Nephron progenitor cell (in vitro differentiated cells): ENCODE results near the gene ZNF735.

Experiments used
- DNase-seq: peaks from one replicate; pipeline ENCODE4 v3.0.0; 2021
- H3K27ac Mint-ChIP-seq: 2 replicates; pipeline ENCODE4 v1.8.0; 2021; ENCODE audit warnings: mild to moderate bottlenecking, moderate library complexity, mixed read lengths
- H3K27me3 Mint-ChIP-seq: 2 replicates; pipeline ENCODE4 v1.8.0; 2021; ENCODE audit warnings: mild to moderate bottlenecking, low read depth, mixed read lengths; ENCODE audit not compliant: poor library complexity
- H3K36me3 Mint-ChIP-seq: 2 replicates; pipeline ENCODE4 v1.8.0; 2021; ENCODE audit warnings: low read depth, mixed read lengths
- H3K4me1 Mint-ChIP-seq: 2 replicates; pipeline ENCODE4 v1.8.0; 2021; ENCODE audit warnings: mixed read lengths
- H3K4me3 Mint-ChIP-seq: 2 replicates; pipeline ENCODE4 v1.8.0; 2021; ENCODE audit warnings: mild to moderate bottlenecking, moderate library complexity, mixed read lengths
- H3K9me3 Mint-ChIP-seq: 2 replicates; pipeline ENCODE4 v1.8.0; 2021; ENCODE audit warnings: mild to moderate bottlenecking, moderate library complexity, mixed read lengths
- CTCF ChIP-seq: fragments of 200-600 bp; sonication (generic); IDR thresholded peaks from 2 replicates; pipeline ENCODE4 v1.5.0; 2021; ENCODE audit warnings: antibody characterized with exemption

Gene ZNF735

GRCh38 chr7:64182036-64182790 is 24.8 kb upstream of the ZNF735 start:
- H3K4me1 Mint-ChIP-seq = no peaks in the 10 kb centered on the region
- H3K36me3 Mint-ChIP-seq = no peaks in the 10 kb centered on the region
- H3K27me3 Mint-ChIP-seq = no peaks in the 10 kb centered on the region
- no peak for TF ChIP-seq CTCF
- H3K4me3 Mint-ChIP-seq = no peak overlapping the region
- peaks cover 71% of the 10 kb centered on the region for H3K9me3 Mint-ChIP-seq
- DNase-seq = no peak
- no peak overlapping the region for H3K27ac Mint-ChIP-seq

- H3K27ac Mint-ChIP-seq = no peak overlapping the region
- no peak for DNase-seq
- H3K9me3 Mint-ChIP-seq = peaks cover 71% of the 10 kb centered on the region
- TF ChIP-seq CTCF = no peak
- H3K36me3 Mint-ChIP-seq = no peaks in the 10 kb centered on the region
- H3K4me1 Mint-ChIP-seq = no peaks in the 10 kb centered on the region
- no peak overlapping the region for H3K4me3 Mint-ChIP-seq
- H3K27me3 Mint-ChIP-seq = no peaks in the 10 kb centered on the region
Measured at GRCh38 chr7:64183126-64183742, 23.8 kb upstream of the ZNF735 start.

- Mint-ChIP-seq H3K9me3 (peaks cover 69% of the 10 kb centered on the region), H3K36me3 (no peaks in the 10 kb centered on the region), H3K4me1 (no peaks in the 10 kb centered on the region), H3K27me3 (no peaks in the 10 kb centered on the region), H3K27ac (no peak overlapping the region), H3K4me3 (no peak overlapping the region)
- no peak for TF ChIP-seq CTCF
- DNase-seq = no peak
Measured at GRCh38 chr7:64183827-64184372, 23.1 kb upstream of the ZNF735 start.

- no peaks in the 10 kb centered on the region for H3K4me1 Mint-ChIP-seq
- no peak for DNase-seq
- H3K9me3 Mint-ChIP-seq = peaks cover 69% of the 10 kb centered on the region
- H3K36me3 Mint-ChIP-seq = no peaks in the 10 kb centered on the region
- no peak overlapping the region for H3K27ac Mint-ChIP-seq
- H3K4me3 Mint-ChIP-seq = no peak overlapping the region
- no peaks in the 10 kb centered on the region for H3K27me3 Mint-ChIP-seq
- TF ChIP-seq CTCF = no peak
Measured at GRCh38 chr7:64184376-64184775, 22.6 kb upstream of the ZNF735 start.

- H3K4me1 Mint-ChIP-seq = no peaks in the 10 kb centered on the region
- TF ChIP-seq CTCF = no peak
- H3K27me3 Mint-ChIP-seq = no peaks in the 10 kb centered on the region
- H3K9me3 Mint-ChIP-seq = peaks cover 75% of the 10 kb centered on the region
- DNase-seq = no peak
- no peak overlapping the region for H3K4me3 Mint-ChIP-seq
- no peak overlapping the region for H3K27ac Mint-ChIP-seq
- H3K36me3 Mint-ChIP-seq = no peaks in the 10 kb centered on the region
Measured at GRCh38 chr7:64187408-64187807, 19.6 kb upstream of the ZNF735 start.
